A549 (cell line): ENCODE results near the gene POU1F1. TPM values are rescaled to one million over a fixed set of nuclear protein-coding genes. Genes with fewer than 3 reads are reported as not detected.

Experiments
- ATAC-seq, 2 experiments: fragments of 200-7000 bp in 1 of 2; fragments of >200 bp in 1 of 2; cut with Nextera tagmentation in 1 of 2; cut with Tn5 transposase in 1 of 2; 3 replicates each; pipeline versions ENCODE4 v1.8.0 to v1.9.1; 2018 to 2020; ENCODE audit warnings: mild to moderate bottlenecking in 1 of 2, moderate library complexity in 1 of 2
- CTCF ChIA-PET: fragments of 300-600 bp; sonication (Branson Sonifier 250); formaldehyde crosslinking; extraction: SDS; loops from one replicate; lab custom pipeline; 2021; ENCODE audit warnings: antibody characterized with exemption, inconsistent platforms; lab: Yijun Ruan, JAX
- POLR2A ChIA-PET: fragments of 350-600 bp; formaldehyde crosslinking; extraction: SDS; loops from one replicate; lab custom pipeline; 2021; ENCODE audit warnings: antibody characterized with exemption, inconsistent platforms; lab: Yijun Ruan, JAX
- DNase-seq, 2 experiments: peaks; one replicate each; pipeline versions ENCODE4 v3.0.0 to v3.0.0-alpha.2; 2011 to 2016; ENCODE audit warnings: low read depth in 1 of 2, low spot score in 1 of 2
- FAIRE-seq: peaks from 2 replicates; lab custom pipeline; 2011; peaks lifted over from hg19 to GRCh38; lab: Jason Lieb, UNC
- H3K27ac ChIP-seq, 2 experiments: fragments of >200 bp; sonication (Bioruptor Twin); formaldehyde crosslinking; 3 replicates each; pipeline ENCODE4 v1.5.1; 2016 to 2017
- H3K4me1 ChIP-seq: fragments of >200 bp; sonication (Bioruptor Twin); formaldehyde crosslinking; 3 replicates; pipeline ENCODE4 v1.6.1; 2016
- H3K4me2 ChIP-seq: fragments of >200 bp; sonication (Bioruptor Twin); formaldehyde crosslinking; 3 replicates; pipeline ENCODE4 v1.6.1; 2016
- H3K4me3 ChIP-seq: fragments of >200 bp; sonication (Bioruptor Twin); formaldehyde crosslinking; 3 replicates; pipeline ENCODE4 v1.5.1; 2016
- H3K9me3 ChIP-seq: fragments of >200 bp; sonication (Bioruptor Twin); formaldehyde crosslinking; 3 replicates; pipeline ENCODE4 v1.6.1; 2016
- BCL3 ChIP-seq: fragments of >200 bp; sonication (Bioruptor Twin); formaldehyde crosslinking; IDR thresholded peaks from 3 replicates; pipeline ENCODE4 v1.6.1; 2016
- CBX2 ChIP-seq: fragments of 200-600 bp; sonication (generic); IDR thresholded peaks from 2 replicates; pipeline ENCODE4 v1.6.1; 2016; ENCODE audit warnings: low read depth, mild to moderate bottlenecking, borderline replicate concordance
- CBX8 ChIP-seq: fragments of 200-600 bp; sonication (generic); IDR thresholded peaks from 2 replicates; pipeline ENCODE4 v1.6.1; 2016
- CEBPB ChIP-seq, 2 experiments: fragments of >200 bp in 1 of 2; sonication (Bioruptor Twin) in 1 of 2; formaldehyde crosslinking in 1 of 2; IDR thresholded peaks; 2 replicates each; pipeline ENCODE4 v1.6.1; 2012 to 2016
- EHF ChIP-seq: fragments of 250-450 bp; sonication (Bioruptor Pico); IDR thresholded peaks from 2 replicates; pipeline ENCODE4 v1.5.0; 2020; ENCODE audit warnings: mild to moderate bottlenecking
- EHMT2 ChIP-seq: fragments of 200-600 bp; sonication (generic); IDR thresholded peaks from 2 replicates; pipeline ENCODE4 v1.6.1; 2016; ENCODE audit warnings: antibody characterized with exemption, low read depth, mild to moderate bottlenecking, moderate library complexity
- ELK1 ChIP-seq: fragments of 150-350 bp; IDR thresholded peaks from 2 replicates; pipeline ENCODE4 v1.6.1; 2014; ENCODE audit warnings: low read depth, mild to moderate bottlenecking, low read length
- ESRRA ChIP-seq: fragments of 150-350 bp; IDR thresholded peaks from 2 replicates; pipeline ENCODE4 v1.6.1; 2014; ENCODE audit warnings: mild to moderate bottlenecking, low read length, borderline replicate concordance
- FOSL2 ChIP-seq, 2 experiments: fragments of 450-650 bp in 1 of 2; fragments of >200 bp in 1 of 2; sonication (Bioruptor Twin) in 1 of 2; formaldehyde crosslinking; IDR thresholded peaks; 2 replicates each; pipeline versions ENCODE4 v1.5.0 to v1.6.1; 2016 to 2020; ENCODE audit warnings: mild to moderate bottlenecking in 1 of 2, moderate library complexity in 1 of 2
- FOXS1 ChIP-seq: fragments of 250-450 bp; sonication (Bioruptor Pico); IDR thresholded peaks from 2 replicates; pipeline ENCODE4 v1.5.0; 2020; ENCODE audit warnings: mild to moderate bottlenecking, moderate library complexity
- GATA3 ChIP-seq: IDR thresholded peaks from 2 replicates; pipeline ENCODE4 v1.6.1; 2012; ENCODE audit warnings: borderline replicate concordance
- HDAC2 ChIP-seq: fragments of 200-600 bp; sonication (generic); IDR thresholded peaks from 2 replicates; pipeline ENCODE4 v1.6.1; 2016
- HEYL ChIP-seq: fragments of 250-450 bp; sonication (Bioruptor Pico); IDR thresholded peaks from 2 replicates; pipeline ENCODE4 v1.8.0; 2021; ENCODE audit warnings: mild to moderate bottlenecking, moderate library complexity
- HMGXB4 ChIP-seq: fragments of 250-450 bp; sonication (Bioruptor Pico); IDR thresholded peaks from 2 replicates; pipeline ENCODE4 v1.5.0; 2021; ENCODE audit warnings: mild to moderate bottlenecking, moderate library complexity, borderline replicate concordance
- HOXA7 ChIP-seq: fragments of 250-450 bp; sonication (Bioruptor Pico); IDR thresholded peaks from 2 replicates; pipeline ENCODE4 v1.5.0; 2020; ENCODE audit warnings: mild to moderate bottlenecking, moderate library complexity
- HOXB5 ChIP-seq: fragments of 250-450 bp; sonication (Bioruptor Pico); IDR thresholded peaks from 2 replicates; pipeline ENCODE4 v1.5.0; 2020; ENCODE audit warnings: mild to moderate bottlenecking, moderate library complexity
- JUNB ChIP-seq: fragments of >200 bp; sonication (Bioruptor Twin); formaldehyde crosslinking; IDR thresholded peaks from 2 replicates; pipeline ENCODE4 v1.6.1; 2016
- KDM1A ChIP-seq: fragments of 200-600 bp; sonication (generic); IDR thresholded peaks from 2 replicates; pipeline ENCODE4 v1.6.1; 2016; ENCODE audit warnings: low read depth, mild to moderate bottlenecking
- KDM5A ChIP-seq: fragments of 200-600 bp; sonication (generic); IDR thresholded peaks from 2 replicates; pipeline ENCODE4 v1.6.1; 2016; ENCODE audit warnings: antibody characterized with exemption, mild to moderate bottlenecking
- MYC ChIP-seq: IDR thresholded peaks from 2 replicates; pipeline ENCODE4 v1.6.1; 2012; ENCODE audit warnings: mild to moderate bottlenecking, inconsistent platforms, low read length, improper control_type of control experiment, borderline replicate concordance
- POLR2AphosphoS2 ChIP-seq: conservative IDR thresholded peaks from 2 replicates; pipeline ENCODE4 v1.6.1; 2012; ENCODE audit warnings: low read length, improper control_type of control experiment, inconsistent platforms
- RAD21 ChIP-seq, 2 experiments: fragments of >200 bp in 1 of 2; sonication (Bioruptor Twin) in 1 of 2; formaldehyde crosslinking in 1 of 2; IDR thresholded peaks in 1 of 2; conservative IDR thresholded peaks in 1 of 2; 2 replicates in 1 of 2; 3 replicates in 1 of 2; pipeline ENCODE4 v1.6.1; 2012 to 2018; ENCODE audit warnings: inconsistent platforms in 1 of 2
- RFX5 ChIP-seq: fragments of 450-650 bp; IDR thresholded peaks from 2 replicates; pipeline ENCODE4 v1.7.1; 2014; ENCODE audit warnings: antibody characterized with exemption, mild to moderate bottlenecking, moderate library complexity
- RNF2 ChIP-seq: fragments of 200-600 bp; sonication (generic); IDR thresholded peaks from 2 replicates; pipeline ENCODE4 v1.6.1; 2016; ENCODE audit warnings: low read depth, mild to moderate bottlenecking, antibody characterized with exemption, moderate library complexity, borderline replicate concordance
- TFCP2L1 ChIP-seq: fragments of 250-450 bp; sonication (Bioruptor Pico); IDR thresholded peaks from 2 replicates; pipeline ENCODE4 v1.5.0; 2021; ENCODE audit warnings: mild to moderate bottlenecking
- ZFP36 ChIP-seq: fragments of 450-650 bp; IDR thresholded peaks from 2 replicates; pipeline ENCODE4 v1.6.1; 2014; ENCODE audit warnings: borderline replicate concordance; ENCODE audit not compliant: partially characterized antibody
- ZSCAN20 ChIP-seq: fragments of 250-450 bp; sonication (Bioruptor Pico); IDR thresholded peaks from 2 replicates; pipeline ENCODE4 v1.8.0; 2022; ENCODE audit warnings: mild to moderate bottlenecking, moderate library complexity
- WGBS: methylation state at CpG from one replicate; pipeline ENCODE4 v1.1.6; 2017; ENCODE audit errors: missing lambda C conversion rate; 5-methylcytosine and 5-hydroxymethylcytosine counted together
- polyA plus RNA-seq, 4 experiments: library from polyadenylated mRNA; depleted of rRNA in 3 of 4; stranded (reverse); fragments of >200 nt; fragmentation: RNase III in 1 of 4; extraction: RNeasy Plus Mini Kit Qiagen cat#74134 plus additional on column Dnase treatment in 1 of 4; gene quantifications; 2 replicates in 3 of 4; 3 replicates in 1 of 4; pipeline ENCODE4 v1.2.3, GENCODE V29; 2011 to 2017

Gene POU1F1
- polyA plus RNA-seq, 2 of the 4 experiments (the other 2 are of a cell fraction), result 0.59 TPM; not detected in 1

- CTCF ChIA-PET, result interaction anchor here (1.1 to 1.6 kb wide), 2 partner anchors 12 to 14 kb away, joined by 3 to 8 read pairs; no protein-coding TSS in a partner anchor
- DNase-seq, result no peak
- H3K27ac ChIP-seq, result peak overlapping the region; percentile 4 to 53; a peak in 3 of 6 replicates
- FAIRE-seq, result no peak
- H3K9me3 ChIP-seq, result no peaks in the 10 kb centered on the region
- no peak overlapping the region for H3K4me3 ChIP-seq
- H3K4me1 ChIP-seq, result peaks cover 36% of the 10 kb centered on the region
- TF ChIP-seq HOXB5 (CRISPR knock-in tag), result no peak
- no peak for TF ChIP-seq EHMT2
- TF ChIP-seq FOXS1 (CRISPR knock-in tag), result no peak
- TF ChIP-seq CEBPB (IDR thresholded peaks at IDR 0.05), result no peak
- no peak for TF ChIP-seq MYC
- no peak for TF ChIP-seq ELK1
- TF ChIP-seq RNF2, result no peak
- no peak for TF ChIP-seq CBX2
- no peak for TF ChIP-seq CBX8
- TF ChIP-seq POLR2AphosphoS2, result no peak
- no peak for TF ChIP-seq TFCP2L1 (CRISPR knock-in tag)
- no peak for TF ChIP-seq HOXA7
- WGBS, result 8% methylated on average over 1 of the region's 1 CpG
- no peak for ATAC-seq
- POLR2A ChIA-PET, result interaction anchor here (0.6 kb wide), 1 partner anchor 9 kb away, joined by 5 read pairs; no protein-coding TSS in a partner anchor
- peak overlapping the region; percentile 51 for H3K4me2 ChIP-seq
Observed at GRCh38 chr3:87247430-87247773, 29.0 kb downstream of the POU1F1 start.

- Histone ChIP-seq H3K4me3 (no peak overlapping the region), H3K4me2 (peak overlapping the region; percentile 51), H3K27ac (peak overlapping the region; percentile 4 to 61; a peak in 2 of 6 replicates), H3K4me1 (peaks cover 36% of the 10 kb centered on the region), H3K9me3 (no peaks in the 10 kb centered on the region)
- ChIA-PET POLR2A (no interaction called here), CTCF (interaction anchor here (1.1 to 1.6 kb wide), 3 partner anchors 13 to 17 kb away, joined by 3 to 8 read pairs (median 3); no protein-coding TSS in a partner anchor)
- 34% methylated on average over 3 of the region's 3 CpGs for WGBS
- DNase-seq, result no peak
- FAIRE-seq, result no peak
- ATAC-seq, result peak in 1 of 2 experiments; percentile 13; a peak in 1 of 6 replicates
- TF ChIP-seq JUNB, result no peak
- TF ChIP-seq RAD21 (conservative IDR thresholded peaks at IDR 0.05 in 1 of 2, IDR thresholded peaks at IDR 0.05 in 1 of 2), result no peak
- TF ChIP-seq ZSCAN20 (CRISPR knock-in tag), result no peak
- no peak for TF ChIP-seq ZFP36
- TF ChIP-seq HMGXB4, result no peak
- no peak for TF ChIP-seq ESRRA
- TF ChIP-seq FOXS1 (CRISPR knock-in tag), result no peak
- no peak for TF ChIP-seq GATA3
- TF ChIP-seq KDM5A, result no peak
- TF ChIP-seq KDM1A, result no peak
- TF ChIP-seq ELK1, result no peak
- no peak for TF ChIP-seq EHF (CRISPR knock-in tag)
- TF ChIP-seq HDAC2, result no peak
- no peak for TF ChIP-seq FOSL2 (IDR thresholded peaks at IDR 0.05)
- no peak for TF ChIP-seq FOSL2 (CRISPR knock-in tag; IDR thresholded peaks at IDR 0.05)
- TF ChIP-seq HOXA7, result no peak
- no peak for TF ChIP-seq BCL3
- no peak for TF ChIP-seq HEYL
- TF ChIP-seq RFX5, result no peak
Observed at GRCh38 chr3:87246662-87247429, 29.5 kb downstream of the POU1F1 start.
